NCI-H524 (cell line): ENCODE measurements around the gene HS3ST5.
"Not testable (repeated sequence)": the region's sequence is repeated elsewhere in the genome, so short reads cannot be mapped to it uniquely, and the experiment has no call there.

Experiments
- DNase-seq, 2 experiments: peaks; one replicate each; lab custom pipeline; 2025; lab: John Stamatoyannopoulos, UW

HS3ST5 gene

GRCh38 chr6:114276783-114277182 lies 66.0 kb downstream of the HS3ST5 start:
- DNase-seq = no peak

GRCh38 chr6:114274836-114275235 lies 68.0 kb downstream of the HS3ST5 start:
- DNase-seq = no peak

DNA sequence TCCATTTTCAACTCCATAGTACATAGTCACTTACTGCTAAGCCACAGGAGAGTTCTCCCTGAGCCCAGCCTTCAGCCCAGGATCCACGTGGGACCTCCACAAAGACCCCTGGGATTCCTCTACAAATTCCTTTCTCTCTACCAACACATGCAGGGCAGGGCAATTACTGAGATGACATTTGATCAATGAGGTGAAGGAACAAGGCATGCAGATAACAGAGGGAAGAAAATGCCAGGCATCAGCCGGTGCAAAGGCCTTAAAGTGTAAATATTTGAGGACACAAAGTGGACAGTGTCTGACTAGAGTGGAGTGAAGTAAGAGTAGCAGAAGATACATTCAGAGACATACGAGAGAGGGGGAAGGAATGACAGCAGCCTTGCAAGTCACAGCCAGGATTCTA lies 70.2 kb downstream of the HS3ST5 start:
- no peak for DNase-seq

GRCh38 chr6:114271405-114271804 lies 71.4 kb downstream of the HS3ST5 start:
- no peak for DNase-seq

DNA sequence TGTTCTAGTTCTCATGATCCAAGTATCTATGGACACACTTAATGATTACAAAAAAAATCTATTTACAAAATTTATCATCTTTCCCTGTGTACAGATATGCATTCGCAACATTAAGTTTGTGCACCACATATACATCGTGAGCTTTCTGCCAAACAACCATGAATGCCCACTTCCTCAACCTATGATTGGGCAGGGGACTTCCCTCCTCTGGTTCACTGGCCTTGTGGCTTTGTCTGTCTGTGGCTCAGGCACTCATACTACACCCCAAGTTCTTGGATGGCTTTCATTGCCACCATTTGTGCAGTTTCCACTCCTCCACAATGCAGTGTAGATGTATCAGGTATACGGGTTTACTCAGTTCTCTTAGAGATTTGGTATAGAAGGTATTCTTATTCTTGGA lies 74.9 kb downstream of the HS3ST5 start:
- no peak for DNase-seq

- no peak for DNase-seq
These were observed 82.0 kb downstream of the HS3ST5 start for GRCh38 chr6:114260810-114261209.

GRCh38 chr6:114258376-114258775 lies 84.4 kb downstream of the HS3ST5 start:
- DNase-seq = no peak

DNA sequence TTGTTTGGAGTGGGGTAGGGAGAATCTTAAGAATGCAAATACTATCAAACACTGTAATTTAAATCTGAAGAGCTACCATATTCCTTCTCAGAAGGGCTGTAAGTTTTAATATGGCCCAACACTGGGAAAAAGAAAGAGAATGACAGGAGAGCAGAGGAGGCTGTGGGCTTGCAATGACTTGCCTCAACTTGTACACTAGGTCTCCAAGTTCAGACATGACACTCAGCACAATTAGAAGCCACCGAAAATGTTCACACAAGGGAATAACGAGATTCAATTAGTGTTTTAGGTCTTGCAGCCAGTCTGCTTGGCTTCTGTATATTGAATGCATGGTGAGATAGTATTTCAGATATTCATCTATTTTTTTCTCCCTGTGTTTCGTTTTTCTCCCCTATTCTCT lies 89.4 kb downstream of the HS3ST5 start:
- DNase-seq = no peak

- peak in 1 of 2 experiments; percentile 19 for DNase-seq
These were observed 93.3 kb downstream of the HS3ST5 start for GRCh38 chr6:114249522-114249921.

DNA sequence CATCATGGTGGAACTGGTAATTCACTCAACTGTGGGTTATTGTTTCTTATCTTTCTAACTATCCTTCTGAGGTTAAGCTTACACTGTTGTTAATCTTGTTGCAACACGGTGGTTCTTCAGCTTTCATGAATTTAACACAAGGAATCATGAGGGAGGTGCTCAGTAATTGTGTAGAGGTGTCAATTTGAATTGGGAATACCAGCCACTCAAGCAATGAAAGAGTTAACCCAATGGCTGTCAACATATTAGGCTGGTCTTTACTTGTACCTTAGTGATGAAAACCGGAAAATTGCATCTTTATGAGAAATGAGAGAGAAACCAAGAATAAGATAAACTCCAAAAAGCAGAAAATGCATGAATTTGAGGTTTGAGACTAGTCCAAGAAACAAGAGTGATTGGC lies 95.7 kb downstream of the HS3ST5 start:
- DNase-seq = no peak

DNA sequence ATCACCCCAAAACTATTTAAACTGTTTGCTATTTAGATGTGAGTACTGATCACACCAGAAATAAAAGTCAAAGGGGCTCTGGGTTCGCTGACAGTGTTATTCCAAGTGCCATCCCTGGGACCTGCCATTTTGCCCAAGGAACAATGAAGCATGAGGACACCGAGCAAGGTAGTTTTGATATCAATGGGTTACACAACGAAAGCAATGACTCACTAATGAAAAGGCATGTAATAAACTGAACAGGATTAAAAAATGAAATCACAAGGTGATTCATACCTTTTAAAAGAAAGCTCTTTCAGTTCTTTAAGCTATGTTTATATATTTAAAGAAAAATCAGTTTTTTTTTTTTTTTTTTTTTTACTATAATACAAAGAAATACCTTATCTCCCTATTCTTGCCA lies 102.0 kb downstream of the HS3ST5 start:
- DNase-seq = no peak

- no peak for DNase-seq
These were observed 114.1 kb downstream of the HS3ST5 start for GRCh38 chr6:114228675-114229074.

DNA sequence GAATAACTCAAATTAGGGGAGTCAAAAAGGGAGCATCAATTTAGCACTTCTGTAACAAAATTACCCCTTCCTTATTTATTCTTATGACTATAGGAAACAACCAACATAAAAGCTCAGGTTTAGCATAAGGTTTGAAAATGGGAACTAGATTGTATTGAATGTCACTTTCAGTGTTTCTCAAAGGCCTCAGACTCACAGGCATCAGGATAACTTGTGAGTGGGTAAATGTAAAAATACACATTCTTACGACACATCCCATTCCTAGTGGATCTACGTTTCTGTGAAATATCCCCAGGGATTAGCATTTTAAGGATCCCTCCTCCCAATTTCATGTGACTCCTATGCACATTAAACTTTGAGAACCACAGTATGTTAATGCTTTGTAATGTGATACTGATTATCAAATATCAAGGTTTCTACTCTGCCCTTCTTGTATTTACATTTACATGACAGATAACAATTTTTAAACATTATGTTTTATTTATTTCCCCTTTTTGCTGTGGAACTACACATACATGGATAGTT lies 114.8 kb downstream of the HS3ST5 start:
- peak in 1 of 2 experiments; percentile 19 for DNase-seq

DNA sequence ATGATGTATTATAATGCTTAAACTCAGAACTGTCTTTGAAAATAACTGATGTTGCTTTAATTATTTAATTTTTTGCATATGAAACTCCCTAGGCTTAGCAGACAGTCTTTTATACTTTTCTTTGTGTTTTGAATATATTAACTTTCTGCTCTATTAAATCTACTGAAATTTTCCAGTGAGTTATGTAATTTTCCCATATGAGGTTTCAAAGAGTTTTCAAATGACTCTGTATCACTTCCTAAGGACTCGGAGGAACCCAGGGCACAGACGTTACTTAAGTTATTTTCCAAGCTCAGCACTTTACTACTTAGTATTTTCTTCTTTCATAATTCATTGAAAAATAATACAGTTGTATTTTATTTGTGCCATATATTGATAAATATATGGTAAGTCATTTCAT lies 122.6 kb downstream of the HS3ST5 start:
- no peak for DNase-seq

GRCh38 chr6:114218437-114219340 lies 124.1 kb downstream of the HS3ST5 start:
- DNase-seq = no peak

- not testable (repeated sequence) for DNase-seq
These were observed 124.8 kb downstream of the HS3ST5 start for GRCh38 chr6:114217996-114218395.

- DNase-seq = peak; percentile 3 to 79
These were observed 125.9 kb downstream of the HS3ST5 start for GRCh38 chr6:114216789-114217467.

DNA sequence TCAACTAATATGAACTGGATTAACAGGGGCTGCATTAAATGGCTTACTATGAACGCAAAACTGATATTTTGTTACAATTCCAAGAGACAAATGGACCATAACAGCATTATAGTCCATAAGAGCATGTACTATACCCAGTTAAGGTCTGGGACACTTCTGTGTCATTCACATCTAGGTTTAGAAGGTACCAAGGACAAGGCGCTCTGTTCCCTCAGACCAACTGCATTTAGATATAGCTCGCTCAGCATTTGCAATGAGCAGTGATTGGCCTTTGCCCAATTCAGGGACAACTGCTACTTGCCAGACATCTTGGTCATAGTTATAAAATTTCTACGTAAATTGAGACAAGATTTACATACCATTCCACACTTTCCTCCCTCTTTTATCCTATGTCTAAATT lies 132.4 kb downstream of the HS3ST5 start:
- no peak for DNase-seq

DNA sequence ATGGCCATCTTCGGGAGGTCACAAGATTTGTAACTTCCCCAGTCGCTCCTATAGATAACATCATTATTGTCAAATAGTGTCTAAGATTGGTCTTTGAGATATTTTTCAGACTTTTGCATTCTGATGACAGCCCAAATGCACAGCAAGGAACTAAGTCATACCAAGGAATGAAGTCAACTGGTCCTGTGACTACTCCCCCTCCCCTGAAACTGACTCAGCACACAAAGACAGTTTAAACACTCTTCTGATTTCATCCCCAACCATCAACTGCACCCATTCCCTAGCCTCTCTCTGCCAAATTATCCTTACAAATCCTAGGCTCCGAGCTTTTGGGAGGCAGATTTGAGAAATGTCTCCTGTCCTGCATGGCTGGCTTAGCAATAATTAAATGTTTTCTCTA lies 139.4 kb downstream of the HS3ST5 start:
- DNase-seq = no peak

DNA sequence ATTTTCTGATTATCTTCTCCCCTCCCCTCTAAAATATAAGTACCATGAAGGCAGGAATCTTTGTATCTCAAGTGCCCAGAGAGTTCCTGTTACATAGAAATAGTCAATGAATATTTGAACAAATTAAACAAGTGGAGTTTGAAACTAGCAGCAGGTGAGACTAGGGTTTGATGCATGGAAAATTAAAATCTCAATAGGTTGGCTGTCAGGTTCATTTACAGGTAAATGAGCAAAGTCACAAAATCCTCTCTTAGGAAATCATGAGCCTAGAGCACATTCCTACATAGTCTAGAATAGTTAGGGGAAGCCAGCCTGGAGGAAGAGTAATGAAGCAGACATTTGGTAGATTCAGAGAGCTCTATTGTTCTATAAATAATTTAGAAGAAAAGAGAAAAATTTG lies 140.4 kb downstream of the HS3ST5 start:
- no peak for DNase-seq

DNA sequence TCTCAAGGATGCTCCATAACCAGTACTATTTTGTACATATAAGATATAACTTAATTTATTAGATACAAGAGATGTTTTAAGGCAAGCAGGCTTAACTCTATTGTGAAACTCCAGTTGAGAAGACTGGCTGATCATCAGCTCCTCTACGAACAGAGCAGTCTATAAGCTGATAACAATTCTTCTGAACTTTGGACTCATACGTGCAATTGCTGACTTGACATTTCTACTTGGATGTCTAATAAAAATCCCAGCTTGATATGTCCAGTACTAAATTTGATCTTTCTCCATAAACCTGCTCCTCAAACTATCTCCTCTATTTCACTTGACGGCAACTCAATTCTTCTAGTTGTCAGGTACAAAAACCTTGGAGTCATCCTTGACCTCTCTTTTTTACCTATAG lies 141.9 kb downstream of the HS3ST5 start:
- DNase-seq = no peak

GRCh38 chr6:114195631-114196403 lies 147.0 kb downstream of the HS3ST5 start:
- DNase-seq = no peak
